ENCODE results near the gene NHEJ1.
"Not testable (repeated sequence)": the region's sequence is repeated elsewhere in the genome, so short reads cannot be mapped to it uniquely, and the experiment has no call there.

The NHEJ1 gene

GRCh38 chr2:219200502-219201326 lies 40.1 kb upstream of the NHEJ1 start:
- not testable (repeated sequence) for H3K4me3 ChIP-seq (ENCODE audit: low read depth in 1 of 2, low read length in 2 of 2); H3K36me3 ChIP-seq (ENCODE audit: control insufficient read depth in 1 of 2, insufficient read depth in 2 of 2, low read length in 2 of 2); H3K9me3 ChIP-seq (ENCODE audit: control insufficient read depth in 1 of 2, low read length in 2 of 2); H3K4me1 ChIP-seq (ENCODE audit: control insufficient read depth in 1 of 2, insufficient read depth in 2 of 2, low read length in 2 of 2); H3K27ac ChIP-seq (ENCODE audit: low read length); H3K27me3 ChIP-seq (ENCODE audit: low read depth, low read length)

- Histone ChIP-seq H3K27ac (ENCODE audit: low read length) (no peak overlapping the region), H3K9me3 (ENCODE audit: control insufficient read depth in 1 of 2, low read length in 2 of 2) (no peaks in the 10 kb centered on the region), H3K4me3 (ENCODE audit: low read depth in 1 of 2, low read length in 2 of 2) (no peak overlapping the region), H3K27me3 (ENCODE audit: low read depth, low read length) (peaks cover 4% of the 10 kb centered on the region), H3K36me3 (ENCODE audit: control insufficient read depth in 1 of 2, insufficient read depth in 2 of 2, low read length in 2 of 2) (no peaks in the 10 kb centered on the region), H3K4me1 (ENCODE audit: control insufficient read depth in 1 of 2, insufficient read depth in 2 of 2, low read length in 2 of 2) (no peaks in the 10 kb centered on the region)
These were observed 39.0 kb upstream of the NHEJ1 start for GRCh38 chr2:219199470-219200211.

- H3K4me3 ChIP-seq (ENCODE audit: low read depth in 1 of 2, low read length in 2 of 2), result no peak overlapping the region
- no peak overlapping the region for H3K27ac ChIP-seq (ENCODE audit: low read length)
- H3K36me3 ChIP-seq (ENCODE audit: control insufficient read depth in 1 of 2, insufficient read depth in 2 of 2, low read length in 2 of 2), result no peaks in the 10 kb centered on the region
- H3K4me1 ChIP-seq (ENCODE audit: control insufficient read depth in 1 of 2, insufficient read depth in 2 of 2, low read length in 2 of 2), result no peaks in the 10 kb centered on the region
- H3K9me3 ChIP-seq (ENCODE audit: control insufficient read depth in 1 of 2, low read length in 2 of 2), result no peaks in the 10 kb centered on the region
- H3K27me3 ChIP-seq (ENCODE audit: low read depth, low read length), result peaks cover 4% of the 10 kb centered on the region
These were observed 38.4 kb upstream of the NHEJ1 start for GRCh38 chr2:219198974-219199373.

DNA sequence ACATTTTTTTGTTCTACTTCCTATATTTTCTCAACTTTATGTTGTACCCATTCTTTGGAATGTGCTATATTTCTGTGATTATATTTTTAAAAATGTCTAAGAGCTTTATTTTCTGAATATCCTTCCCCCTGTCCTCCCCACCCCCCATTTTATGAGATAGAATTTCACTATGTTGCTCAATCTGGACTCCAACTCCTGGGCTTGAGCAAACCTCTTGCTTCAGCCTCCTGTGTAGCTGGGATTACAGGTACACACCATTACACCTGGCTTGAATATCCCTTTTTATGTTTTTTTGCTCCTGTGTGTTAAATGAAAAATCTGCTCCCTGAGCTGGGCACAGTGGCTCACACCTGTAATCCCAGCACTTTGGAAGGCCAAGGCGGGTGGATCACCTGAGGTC lies 36.8 kb upstream of the NHEJ1 start:
- H3K4me3 ChIP-seq (ENCODE audit: low read depth in 1 of 2, low read length in 2 of 2), result no peak overlapping the region
- H3K4me1 ChIP-seq (ENCODE audit: control insufficient read depth in 1 of 2, insufficient read depth in 2 of 2, low read length in 2 of 2), result no peaks in the 10 kb centered on the region
- no peaks in the 10 kb centered on the region for H3K36me3 ChIP-seq (ENCODE audit: control insufficient read depth in 1 of 2, insufficient read depth in 2 of 2, low read length in 2 of 2)
- H3K27ac ChIP-seq (ENCODE audit: low read length), result no peak overlapping the region
- no peaks in the 10 kb centered on the region for H3K9me3 ChIP-seq (ENCODE audit: control insufficient read depth in 1 of 2, low read length in 2 of 2)
- peaks cover 4% of the 10 kb centered on the region for H3K27me3 ChIP-seq (ENCODE audit: low read depth, low read length)

- H3K36me3 ChIP-seq (ENCODE audit: control insufficient read depth in 1 of 2, insufficient read depth in 2 of 2, low read length in 2 of 2), result peaks cover 32 to 35% of the 10 kb centered on the region in 2 donors
- H3K27ac ChIP-seq (ENCODE audit: low read length), result no peak overlapping the region
- no peaks in the 10 kb centered on the region for H3K27me3 ChIP-seq (ENCODE audit: low read depth, low read length)
- H3K4me1 ChIP-seq (ENCODE audit: control insufficient read depth in 1 of 2, insufficient read depth in 2 of 2, low read length in 2 of 2), result peaks cover 0 to 4% of the 10 kb centered on the region in 2 donors
- H3K9me3 ChIP-seq (ENCODE audit: control insufficient read depth in 1 of 2, low read length in 2 of 2), result no peaks in the 10 kb centered on the region
- H3K4me3 ChIP-seq (ENCODE audit: low read depth in 1 of 2, low read length in 2 of 2), result no peak overlapping the region
These were observed 26.3 kb upstream of the NHEJ1 start for GRCh38 chr2:219186754-219187456.

GRCh38 chr2:219184121-219184520 lies 23.5 kb upstream of the NHEJ1 start:
- no peaks in the 10 kb centered on the region for H3K9me3 ChIP-seq (ENCODE audit: control insufficient read depth in 1 of 2, low read length in 2 of 2)
- H3K4me3 ChIP-seq (ENCODE audit: low read depth in 1 of 2, low read length in 2 of 2), result no peak overlapping the region
- peaks cover 7 to 13% of the 10 kb centered on the region in 2 donors for H3K4me1 ChIP-seq (ENCODE audit: control insufficient read depth in 1 of 2, insufficient read depth in 2 of 2, low read length in 2 of 2)
- H3K27me3 ChIP-seq (ENCODE audit: low read depth, low read length), result no peaks in the 10 kb centered on the region
- no peak overlapping the region for H3K27ac ChIP-seq (ENCODE audit: low read length)
- H3K36me3 ChIP-seq (ENCODE audit: control insufficient read depth in 1 of 2, insufficient read depth in 2 of 2, low read length in 2 of 2), result peaks cover 49 to 61% of the 10 kb centered on the region in 2 donors

DNA sequence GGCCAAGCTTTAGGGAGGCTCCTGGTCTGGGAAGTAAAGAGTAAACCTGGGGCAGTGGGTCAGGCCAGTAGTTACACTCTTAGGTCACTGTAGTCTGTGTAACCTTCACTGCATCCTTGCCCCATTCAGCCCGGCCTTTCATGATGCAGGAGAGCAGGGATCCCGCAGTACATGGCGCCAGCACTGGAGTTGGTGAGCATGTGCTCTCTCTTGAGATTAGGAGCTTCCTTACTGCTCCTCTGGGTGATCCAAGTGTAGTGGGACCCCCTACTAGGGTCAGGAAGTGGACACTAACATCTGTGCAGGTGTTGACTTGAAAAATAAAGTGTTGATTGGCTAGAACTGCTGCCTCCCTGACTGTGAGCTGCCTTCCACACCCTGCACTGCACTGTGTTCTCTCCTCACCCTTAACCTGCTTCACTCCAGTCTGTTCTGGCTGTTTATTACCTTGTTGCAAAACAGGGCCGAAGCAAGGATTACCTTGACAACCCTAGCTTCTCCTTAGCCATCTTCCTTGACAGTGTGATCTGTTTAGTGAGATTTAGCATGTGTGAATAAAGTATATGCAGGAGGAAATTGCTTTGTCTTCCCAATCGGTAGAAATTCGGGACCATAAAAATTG lies 22.6 kb upstream of the NHEJ1 start:
- Histone ChIP-seq H3K9me3 (ENCODE audit: control insufficient read depth in 1 of 2, low read length in 2 of 2) (no peaks in the 10 kb centered on the region), H3K27me3 (ENCODE audit: low read depth, low read length) (no peaks in the 10 kb centered on the region), H3K4me3 (ENCODE audit: low read depth in 1 of 2, low read length in 2 of 2) (no peak overlapping the region), H3K4me1 (ENCODE audit: control insufficient read depth in 1 of 2, insufficient read depth in 2 of 2, low read length in 2 of 2) (peaks cover 12 to 21% of the 10 kb centered on the region in 2 donors), H3K27ac (ENCODE audit: low read length) (no peak overlapping the region), H3K36me3 (ENCODE audit: control insufficient read depth in 1 of 2, insufficient read depth in 2 of 2, low read length in 2 of 2) (peaks cover 49 to 61% of the 10 kb centered on the region in 2 donors)

GRCh38 chr2:219182331-219183150 lies 21.9 kb upstream of the NHEJ1 start:
- Histone ChIP-seq H3K36me3 (ENCODE audit: control insufficient read depth in 1 of 2, insufficient read depth in 2 of 2, low read length in 2 of 2) (peaks cover 49 to 61% of the 10 kb centered on the region in 2 donors), H3K4me3 (ENCODE audit: low read depth in 1 of 2, low read length in 2 of 2) (no peak overlapping the region), H3K27ac (ENCODE audit: low read length) (no peak overlapping the region), H3K27me3 (ENCODE audit: low read depth, low read length) (no peaks in the 10 kb centered on the region), H3K4me1 (ENCODE audit: control insufficient read depth in 1 of 2, insufficient read depth in 2 of 2, low read length in 2 of 2) (peaks cover 12 to 21% of the 10 kb centered on the region in 2 donors), H3K9me3 (ENCODE audit: control insufficient read depth in 1 of 2, low read length in 2 of 2) (no peaks in the 10 kb centered on the region)

GRCh38 chr2:219181531-219181930 lies 20.9 kb upstream of the NHEJ1 start:
- Histone ChIP-seq H3K9me3 (ENCODE audit: control insufficient read depth in 1 of 2, low read length in 2 of 2) (no peaks in the 10 kb centered on the region), H3K36me3 (ENCODE audit: control insufficient read depth in 1 of 2, insufficient read depth in 2 of 2, low read length in 2 of 2) (peaks cover 49 to 61% of the 10 kb centered on the region in 2 donors), H3K27ac (ENCODE audit: low read length) (no peak overlapping the region), H3K4me3 (ENCODE audit: low read depth in 1 of 2, low read length in 2 of 2) (no peak overlapping the region), H3K27me3 (ENCODE audit: low read depth, low read length) (no peaks in the 10 kb centered on the region), H3K4me1 (ENCODE audit: control insufficient read depth in 1 of 2, insufficient read depth in 2 of 2, low read length in 2 of 2) (peaks cover 12 to 21% of the 10 kb centered on the region in 2 donors)

DNA sequence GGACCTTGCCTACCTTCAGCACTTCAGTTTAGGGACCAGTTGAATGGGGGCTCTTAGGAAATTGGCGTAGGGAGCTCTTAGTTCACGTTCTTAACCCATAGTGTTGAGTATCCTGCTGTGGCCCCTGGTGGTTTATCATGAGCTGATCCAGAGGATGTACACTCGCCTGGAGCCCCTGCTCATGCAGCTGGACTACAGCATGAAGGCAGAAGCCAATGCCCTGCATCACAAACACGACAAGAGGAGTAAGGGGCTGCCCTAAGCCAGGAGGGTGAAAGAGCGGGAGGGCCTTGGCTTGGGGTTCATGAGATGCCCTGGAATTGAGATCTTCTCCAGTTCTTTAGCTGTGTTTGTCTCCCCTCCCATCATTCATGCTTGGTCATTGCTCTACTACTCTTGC lies 20.3 kb upstream of the NHEJ1 start:
- Histone ChIP-seq H3K27me3 (ENCODE audit: low read depth, low read length) (no peaks in the 10 kb centered on the region), H3K4me1 (ENCODE audit: control insufficient read depth in 1 of 2, insufficient read depth in 2 of 2, low read length in 2 of 2) (peaks cover 13 to 23% of the 10 kb centered on the region in 2 donors), H3K9me3 (ENCODE audit: control insufficient read depth in 1 of 2, low read length in 2 of 2) (no peaks in the 10 kb centered on the region), H3K27ac (ENCODE audit: low read length) (no peak overlapping the region), H3K36me3 (ENCODE audit: control insufficient read depth in 1 of 2, insufficient read depth in 2 of 2, low read length in 2 of 2) (peaks cover 49 to 61% of the 10 kb centered on the region in 2 donors), H3K4me3 (ENCODE audit: low read depth in 1 of 2, low read length in 2 of 2) (no peak overlapping the region)

Measured in muscle layer of duodenum (tissue), 2 donors.